DOHH2 (cell line): ENCODE measurements around the gene AKR1C4.

ENCODE experiments used
- H3F3A ChIP-seq: fragments of 200-600 bp; sonication (generic), shearing (Covaris generic); 2 replicates; pipeline ENCODE4 v1.6.0; 2016; ENCODE audit warnings: antibody characterized with exemption, mild to moderate bottlenecking; ENCODE audit not compliant: control insufficient read depth, insufficient read depth
- H3K27ac ChIP-seq: fragments of 200-600 bp; sonication (generic); 2 replicates; pipeline ENCODE4 v1.5.1; 2014; ENCODE audit warnings: low read depth, mild to moderate bottlenecking, low read length, moderate library complexity
- H3K27me3 ChIP-seq: fragments of 200-600 bp; sonication (generic); 2 replicates; pipeline ENCODE4 v1.6.1; 2014; ENCODE audit warnings: mild to moderate bottlenecking, low read length, mixed read lengths; ENCODE audit not compliant: control insufficient read depth
- H3K36me3 ChIP-seq: fragments of 200-600 bp; sonication (generic); 2 replicates; pipeline ENCODE4 v1.6.1; 2014; ENCODE audit warnings: mild to moderate bottlenecking, low read length, moderate library complexity, mixed read lengths; ENCODE audit not compliant: control insufficient read depth
- H3K4me1 ChIP-seq: fragments of 200-600 bp; sonication (generic); 2 replicates; pipeline ENCODE4 v1.6.1; 2014; ENCODE audit warnings: mild to moderate bottlenecking, low read length, mixed read lengths; ENCODE audit not compliant: control insufficient read depth
- H3K4me2 ChIP-seq: fragments of 200-600 bp; sonication (generic); 2 replicates; pipeline ENCODE4 v1.6.0; 2014; ENCODE audit warnings: mild to moderate bottlenecking, low read length, moderate library complexity
- H3K4me3 ChIP-seq: fragments of 200-600 bp; sonication (generic); 2 replicates; pipeline ENCODE4 v1.5.1; 2014; ENCODE audit warnings: mild to moderate bottlenecking, low read length, mixed read lengths
- H3K79me2 ChIP-seq: fragments of 200-600 bp; sonication (generic); 2 replicates; pipeline ENCODE4 v1.6.1; 2014; ENCODE audit warnings: mild to moderate bottlenecking, low read length, mixed read lengths; ENCODE audit not compliant: control insufficient read depth
- H3K9me2 ChIP-seq: fragments of 200-600 bp; sonication (generic); replicated peaks from 2 replicates; pipeline ENCODE4 v1.6.1; 2014; ENCODE audit warnings: mild to moderate bottlenecking, low read length, mixed read lengths; ENCODE audit not compliant: control insufficient read depth
- H3K9me3 ChIP-seq: fragments of 200-600 bp; sonication (generic); 2 replicates; pipeline ENCODE4 v1.6.1; 2014; ENCODE audit warnings: antibody characterized with exemption, low read length, mixed read lengths; ENCODE audit not compliant: control insufficient read depth, insufficient read depth
- H4K20me1 ChIP-seq: fragments of 200-600 bp; sonication (generic); 2 replicates; pipeline ENCODE4 v1.6.0; 2014; ENCODE audit warnings: low read depth, mild to moderate bottlenecking, antibody characterized with exemption, low read length, moderate library complexity; ENCODE audit not compliant: control insufficient read depth, insufficient read depth
- EZH2phosphoT487 ChIP-seq: fragments of 200-600 bp; sonication (generic); IDR thresholded peaks from 2 replicates; pipeline ENCODE4 v1.6.1; 2017; ENCODE audit warnings: borderline replicate concordance, mild to moderate bottlenecking, antibody characterized with exemption, low read length, moderate library complexity, mixed read lengths
- TF ChIP-seq, protein P1 (sequence below): fragments of 200-600 bp; sonication (generic); IDR thresholded peaks from one replicate; pipeline ENCODE4 v1.5.1; 2014; ENCODE audit warnings: antibody characterized with exemption, mild to moderate bottlenecking, low read depth, low read length; ENCODE audit not compliant: poor library complexity, severe bottlenecking

The AKR1C4 gene

GRCh38 chr10:5147981-5148677 is 48.5 kb upstream of the AKR1C4 start:
- H4K20me1 ChIP-seq, result no peaks in the 10 kb centered on the region
- H3K27me3 ChIP-seq, result no peaks in the 10 kb centered on the region
- H3K4me2 ChIP-seq, result no peak overlapping the region
- TF ChIP-seq EZH2phosphoT487, result no peak
- TF ChIP-seq, protein P1, sequence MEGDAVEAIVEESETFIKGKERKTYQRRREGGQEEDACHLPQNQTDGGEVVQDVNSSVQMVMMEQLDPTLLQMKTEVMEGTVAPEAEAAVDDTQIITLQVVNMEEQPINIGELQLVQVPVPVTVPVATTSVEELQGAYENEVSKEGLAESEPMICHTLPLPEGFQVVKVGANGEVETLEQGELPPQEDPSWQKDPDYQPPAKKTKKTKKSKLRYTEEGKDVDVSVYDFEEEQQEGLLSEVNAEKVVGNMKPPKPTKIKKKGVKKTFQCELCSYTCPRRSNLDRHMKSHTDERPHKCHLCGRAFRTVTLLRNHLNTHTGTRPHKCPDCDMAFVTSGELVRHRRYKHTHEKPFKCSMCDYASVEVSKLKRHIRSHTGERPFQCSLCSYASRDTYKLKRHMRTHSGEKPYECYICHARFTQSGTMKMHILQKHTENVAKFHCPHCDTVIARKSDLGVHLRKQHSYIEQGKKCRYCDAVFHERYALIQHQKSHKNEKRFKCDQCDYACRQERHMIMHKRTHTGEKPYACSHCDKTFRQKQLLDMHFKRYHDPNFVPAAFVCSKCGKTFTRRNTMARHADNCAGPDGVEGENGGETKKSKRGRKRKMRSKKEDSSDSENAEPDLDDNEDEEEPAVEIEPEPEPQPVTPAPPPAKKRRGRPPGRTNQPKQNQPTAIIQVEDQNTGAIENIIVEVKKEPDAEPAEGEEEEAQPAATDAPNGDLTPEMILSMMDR, result no peak
- no peak overlapping the region for H3K27ac ChIP-seq
- H3K79me2 ChIP-seq, result no peaks in the 10 kb centered on the region
- H3K9me2 ChIP-seq, result no peaks in the 10 kb centered on the region
- H3F3A ChIP-seq, result no peaks in the 10 kb centered on the region
- no peaks in the 10 kb centered on the region for H3K9me3 ChIP-seq
- H3K4me3 ChIP-seq, result no peak overlapping the region
- H3K4me1 ChIP-seq, result no peaks in the 10 kb centered on the region
- no peaks in the 10 kb centered on the region for H3K36me3 ChIP-seq

- TF ChIP-seq, protein P1, result no peak
- TF ChIP-seq EZH2phosphoT487, result no peak
- Histone ChIP-seq H3F3A (no peaks in the 10 kb centered on the region), H3K27ac (no peak overlapping the region), H3K79me2 (no peaks in the 10 kb centered on the region), H3K9me3 (no peaks in the 10 kb centered on the region), H3K4me3 (no peak overlapping the region), H3K4me2 (no peak overlapping the region), H3K9me2 (no peaks in the 10 kb centered on the region), H3K27me3 (no peaks in the 10 kb centered on the region), H3K36me3 (no peaks in the 10 kb centered on the region), H3K4me1 (no peaks in the 10 kb centered on the region), H4K20me1 (no peaks in the 10 kb centered on the region)
Measured at GRCh38 chr10:5148678-5149032, 48.0 kb upstream of the AKR1C4 start.

- no peak overlapping the region for H3K27ac ChIP-seq
Measured at GRCh38 chr10:5151076-5151475, 45.6 kb upstream of the AKR1C4 start.

More at GRCh38 chr10:5151076-5151475, 45.6 kb upstream of the AKR1C4 start:
- Histone ChIP-seq H3K27me3 (no peaks in the 10 kb centered on the region), H3K4me1 (no peaks in the 10 kb centered on the region), H3K4me3 (no peak overlapping the region), H3F3A (no peaks in the 10 kb centered on the region), H3K79me2 (no peaks in the 10 kb centered on the region), H3K9me3 (no peaks in the 10 kb centered on the region), H4K20me1 (no peaks in the 10 kb centered on the region), H3K9me2 (no peaks in the 10 kb centered on the region), H3K4me2 (no peak overlapping the region), H3K36me3 (no peaks in the 10 kb centered on the region)
- TF ChIP-seq, protein P1, result no peak
- TF ChIP-seq EZH2phosphoT487, result no peak
